NCI-H446 (cell line): ENCODE data around the gene MAGED2.
"Not testable (repeated sequence)": the region's sequence is repeated elsewhere in the genome, so short reads cannot be mapped to it uniquely, and the experiment has no call there.

ENCODE experiments used
- DNase-seq, 2 experiments: peaks; one replicate each; lab custom pipeline; 2025; lab: John Stamatoyannopoulos, UW

Gene MAGED2

GRCh38 chrX:54818221-54818620, 10.7 kb downstream of the MAGED2 start:
- DNase-seq = no peak

GRCh38 chrX:54819201-54819600, 11.7 kb downstream of the MAGED2 start:
- no peak for DNase-seq

GRCh38 chrX:54820737-54821136, 13.2 kb downstream of the MAGED2 start:
- DNase-seq = no peak

GRCh38 chrX:54821310-54821709, 13.8 kb downstream of the MAGED2 start:
- no peak for DNase-seq

- no peak for DNase-seq
These were observed 16.6 kb downstream of the MAGED2 start for GRCh38 chrX:54824195-54824594.

GRCh38 chrX:54824722-54825121, 17.2 kb downstream of the MAGED2 start:
- no peak for DNase-seq

- DNase-seq = no peak
These were observed 18.3 kb downstream of the MAGED2 start for GRCh38 chrX:54825716-54826438.

GRCh38 chrX:54826598-54826997, 19.1 kb downstream of the MAGED2 start:
- DNase-seq = no peak

- no peak for DNase-seq
These were observed 31.0 kb downstream of the MAGED2 start for GRCh38 chrX:54838583-54838982.

GRCh38 chrX:54841184-54841874, 33.8 kb downstream of the MAGED2 start:
- peak in 1 of 2 experiments; percentile 31 for DNase-seq

- no peak for DNase-seq
These were observed 35.1 kb downstream of the MAGED2 start for GRCh38 chrX:54842607-54843006.

- DNase-seq = no peak
These were observed 35.5 kb downstream of the MAGED2 start for GRCh38 chrX:54843050-54843449.

- DNase-seq = not testable (repeated sequence)
These were observed 40.2 kb downstream of the MAGED2 start for GRCh38 chrX:54847700-54848099.

GRCh38 chrX:54865208-54865607, 57.7 kb downstream of the MAGED2 start:
- no peak for DNase-seq
